ENCODE data around the gene UTP11. TPM values are rescaled to one million over a fixed set of nuclear protein-coding genes. Genes with fewer than 3 reads are reported as not detected.

UTP11 gene
- total RNA-seq, 1 experiment from 2014 or later, result 26.1 TPM

DNA sequence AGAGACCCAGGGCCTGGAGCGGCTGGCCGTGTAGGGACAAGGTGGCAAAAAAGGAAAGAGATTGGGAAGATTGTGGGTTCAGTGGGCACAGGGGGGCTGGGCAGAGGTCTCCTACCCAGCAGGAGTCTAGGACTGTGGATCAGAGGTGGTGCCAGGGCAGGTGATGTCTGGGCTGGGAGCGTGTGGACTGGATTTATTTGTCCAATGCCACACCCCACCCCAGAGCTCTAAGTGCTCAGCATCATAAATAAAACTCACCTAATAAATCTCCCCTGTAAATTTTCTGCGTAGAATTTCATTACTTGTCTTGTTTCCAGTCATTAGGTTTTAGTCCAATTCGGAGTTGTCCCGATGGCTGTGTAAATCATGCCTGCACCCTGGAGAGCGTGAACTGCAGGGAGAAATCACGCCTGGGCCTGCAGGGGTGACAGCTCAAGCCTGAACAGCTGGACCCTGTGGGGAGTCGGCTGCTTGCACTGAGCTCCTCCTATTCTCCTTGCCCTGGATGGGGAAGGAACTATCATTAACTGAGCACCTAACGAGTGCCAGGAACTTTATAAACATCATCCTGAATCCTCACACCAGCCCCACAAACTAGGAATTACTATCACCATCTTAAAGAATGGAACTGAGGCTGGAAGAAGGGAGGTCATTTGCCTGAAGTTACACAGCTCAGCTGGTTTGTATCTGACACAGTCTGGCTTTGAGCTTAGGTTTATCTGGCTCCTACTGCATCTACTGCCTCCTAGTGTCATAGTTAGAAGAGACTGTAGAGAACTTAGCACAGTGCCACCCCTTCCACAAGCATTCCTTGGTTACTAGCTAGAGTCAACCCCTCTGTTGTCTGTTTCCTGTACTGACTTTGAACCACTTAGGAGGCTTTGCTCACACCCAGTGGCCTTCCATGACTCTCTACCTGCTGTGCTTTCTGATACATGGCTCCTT is 59.0 kb downstream of the UTP11 start:
- peak; percentile 57 for DNase-seq (ENCODE audit: low spot score)

DNA sequence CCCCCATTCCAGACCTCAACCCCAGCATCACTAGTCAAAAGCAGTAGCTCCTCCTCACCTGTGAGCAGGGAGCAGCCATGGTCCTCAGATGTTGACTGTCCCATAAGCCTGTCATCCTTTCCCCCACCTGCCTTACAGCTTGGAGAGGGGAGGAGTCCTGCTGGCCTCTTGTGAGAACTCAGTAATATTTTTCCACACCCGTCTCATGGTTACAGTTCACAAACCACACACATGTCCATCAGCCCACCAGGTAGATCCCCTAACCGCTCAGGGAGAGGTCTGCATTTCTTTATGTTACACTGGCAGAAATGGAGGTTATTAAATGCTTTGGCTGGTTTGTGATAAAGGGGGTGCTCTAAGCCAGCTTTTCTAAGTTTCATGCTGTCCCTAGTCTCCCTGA is 60.3 kb downstream of the UTP11 start:
- DNase-seq (ENCODE audit: low spot score), result no peak

DNA sequence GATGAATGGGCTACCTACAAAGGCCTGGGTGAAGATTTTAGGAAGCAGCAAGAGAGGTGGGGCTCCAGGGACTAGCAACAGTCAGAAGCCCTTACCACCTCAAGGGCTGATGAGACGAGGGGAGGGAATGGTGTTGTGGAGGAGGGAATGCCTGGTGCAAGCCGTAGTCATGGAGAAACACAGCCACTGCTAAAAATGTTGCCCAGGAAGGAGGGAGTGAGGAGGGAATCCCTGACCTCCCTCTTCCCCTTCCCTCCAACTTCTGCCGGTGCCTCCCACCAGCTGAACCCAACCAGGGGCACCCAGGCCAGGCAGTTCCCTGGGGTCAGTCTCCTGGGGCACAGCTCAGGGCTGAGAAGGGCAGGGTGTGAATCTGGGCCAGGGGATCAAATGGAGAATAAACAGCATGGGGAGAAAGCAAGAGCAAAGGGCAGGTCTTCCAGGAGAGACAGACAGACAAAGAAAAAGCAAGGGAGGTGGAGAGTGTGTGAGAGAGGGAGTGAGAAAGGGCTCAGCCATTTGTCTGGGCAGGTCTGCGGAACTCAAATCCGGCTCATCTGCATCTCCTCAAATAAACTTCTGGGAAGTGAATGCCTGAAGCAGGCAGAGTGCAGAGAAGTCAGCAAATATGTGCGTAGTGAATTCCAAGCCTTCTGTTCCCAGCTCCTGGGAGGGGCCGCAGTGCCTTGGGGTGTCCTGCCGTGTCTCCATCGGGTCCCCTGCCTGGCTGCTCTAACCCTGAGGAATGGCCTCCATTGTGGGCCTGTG is 61.2 kb downstream of the UTP11 start:
- DNase-seq (ENCODE audit: low spot score), result no peak

DNA sequence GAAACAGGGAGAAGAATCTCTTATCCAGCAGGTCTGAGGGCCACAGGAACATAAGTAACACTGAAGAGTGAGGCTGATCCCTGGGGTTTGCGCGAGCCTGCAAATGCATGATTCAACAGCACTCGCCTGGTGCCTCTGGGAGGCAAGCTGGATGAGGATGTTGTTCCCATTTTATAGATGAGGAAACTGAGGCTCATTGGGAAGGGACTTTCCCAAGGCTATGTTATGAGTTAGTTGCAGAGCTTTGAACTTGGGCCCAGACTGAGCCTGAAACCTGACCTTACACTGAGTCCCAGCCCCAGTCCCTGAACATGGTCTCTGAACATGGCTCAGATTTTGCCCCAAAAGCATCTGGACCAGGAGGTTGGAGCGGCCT is 61.8 kb downstream of the UTP11 start:
- DNase-seq (ENCODE audit: low spot score), result no peak

Small RNA genes lying within 50 kb of the gene (small RNA-seq; reads per million reads assigned to genes)
- gene RNU6-510P, result not detected

Other genes starting within 250 kb of the UTP11 start
- 1.8 and 2.2 TPM in 2 replicates for gene EPHA10, start 247.6 kb upstream of the UTP11 start, total RNA-seq (2014; rRNA removed; shearing (Covaris generic))
- 35.2 and 39.6 TPM in 2 replicates for gene MANEAL, start 218.9 kb upstream of the UTP11 start, total RNA-seq (2014; rRNA removed; shearing (Covaris generic))
- 103 and 113 TPM in 2 replicates for gene C1orf122, start 204.9 kb upstream of the UTP11 start, total RNA-seq (2014; rRNA removed; shearing (Covaris generic))
- 55.1 and 56.7 TPM in 2 replicates for gene YRDC, start 204.5 kb upstream of the UTP11 start, total RNA-seq (2014; rRNA removed; shearing (Covaris generic))
- gene MTF1, start 153.1 kb upstream of the UTP11 start, total RNA-seq (2014; rRNA removed; shearing (Covaris generic)), result 3.0 and 3.7 TPM in 2 replicates
- 10.0 and 15.5 TPM in 2 replicates for gene INPP5B, start 65.7 kb upstream of the UTP11 start, total RNA-seq (2014; rRNA removed; shearing (Covaris generic))
- 57.5 and 69.0 TPM in 2 replicates for gene SF3A3, start 22.7 kb upstream of the UTP11 start, total RNA-seq (2014; rRNA removed; shearing (Covaris generic))
- gene FHL3, start 7.2 kb upstream of the UTP11 start, total RNA-seq (2014; rRNA removed; shearing (Covaris generic)), result 12.2 and 15.2 TPM in 2 replicates
- gene POU3F1, start 34.1 kb downstream of the UTP11 start, total RNA-seq (2014; rRNA removed; shearing (Covaris generic)), result 0.94 and 1.1 TPM in 2 replicates

Measured in HT-29 (cell line).